NCI-H128 (cell line): ENCODE measurements around the gene LITAFD.
"Not testable (repeated sequence)": the region's sequence is repeated elsewhere in the genome, so short reads cannot be mapped to it uniquely, and the experiment has no call there.

Experiments used
- DNase-seq: peaks from one replicate; lab custom pipeline; 2025; ENCODE audit not compliant: unreplicated experiment; lab: John Stamatoyannopoulos, UW

LITAFD gene

GRCh38 chr16:8872071-8872470, 10.1 kb upstream of the LITAFD start:
- DNase-seq = no peak

GRCh38 chr16:8872967-8873865, 8.9 kb upstream of the LITAFD start:
- DNase-seq = no peak

GRCh38 chr16:8873866-8874195, 8.3 kb upstream of the LITAFD start:
- not testable (repeated sequence) for DNase-seq

DNA sequence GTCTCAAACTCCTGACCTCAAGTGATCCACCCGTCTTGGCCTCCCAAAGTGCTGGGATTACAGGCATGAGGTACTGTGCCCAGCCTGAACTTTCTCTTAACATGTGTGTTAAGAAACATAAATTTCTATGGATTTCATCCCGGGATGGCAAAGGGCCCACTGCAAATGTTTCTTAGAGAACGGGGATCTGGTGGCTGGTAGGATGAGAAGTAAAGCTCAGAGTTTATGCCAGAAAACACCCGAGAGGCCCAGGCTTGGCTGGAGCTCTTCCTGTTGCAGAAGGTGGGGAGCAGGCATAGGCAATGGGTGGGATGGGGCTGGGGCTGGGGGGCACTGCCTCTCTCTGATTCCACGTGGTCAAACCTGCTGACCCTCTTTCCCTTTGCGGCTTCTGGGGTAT, 7.8 kb upstream of the LITAFD start:
- no peak for DNase-seq

DNA sequence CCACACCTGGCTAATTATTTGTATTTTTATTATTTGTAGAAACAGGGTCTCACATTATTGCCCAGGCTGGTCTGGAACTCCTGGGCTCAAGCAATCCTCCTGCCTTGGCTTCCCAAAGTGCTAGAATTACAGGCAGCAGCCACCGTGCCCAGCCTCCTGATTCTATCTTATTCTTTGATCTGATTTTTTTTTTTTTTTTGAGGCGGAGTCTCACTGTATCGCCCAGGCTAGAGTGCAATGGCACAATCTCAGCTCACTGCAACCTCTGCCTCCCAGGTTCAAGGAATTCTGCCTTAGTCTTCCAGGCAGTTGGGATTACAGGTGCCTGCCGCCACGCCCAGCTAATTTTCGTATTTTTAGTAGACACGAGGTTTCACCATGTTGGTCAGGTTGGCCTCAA, 6.8 kb upstream of the LITAFD start:
- not testable (repeated sequence) for DNase-seq

- DNase-seq = no peak
Measured at GRCh38 chr16:8877894-8878522, 4.1 kb upstream of the LITAFD start.

GRCh38 chr16:8878523-8878911, 3.6 kb upstream of the LITAFD start:
- DNase-seq = no peak

DNA sequence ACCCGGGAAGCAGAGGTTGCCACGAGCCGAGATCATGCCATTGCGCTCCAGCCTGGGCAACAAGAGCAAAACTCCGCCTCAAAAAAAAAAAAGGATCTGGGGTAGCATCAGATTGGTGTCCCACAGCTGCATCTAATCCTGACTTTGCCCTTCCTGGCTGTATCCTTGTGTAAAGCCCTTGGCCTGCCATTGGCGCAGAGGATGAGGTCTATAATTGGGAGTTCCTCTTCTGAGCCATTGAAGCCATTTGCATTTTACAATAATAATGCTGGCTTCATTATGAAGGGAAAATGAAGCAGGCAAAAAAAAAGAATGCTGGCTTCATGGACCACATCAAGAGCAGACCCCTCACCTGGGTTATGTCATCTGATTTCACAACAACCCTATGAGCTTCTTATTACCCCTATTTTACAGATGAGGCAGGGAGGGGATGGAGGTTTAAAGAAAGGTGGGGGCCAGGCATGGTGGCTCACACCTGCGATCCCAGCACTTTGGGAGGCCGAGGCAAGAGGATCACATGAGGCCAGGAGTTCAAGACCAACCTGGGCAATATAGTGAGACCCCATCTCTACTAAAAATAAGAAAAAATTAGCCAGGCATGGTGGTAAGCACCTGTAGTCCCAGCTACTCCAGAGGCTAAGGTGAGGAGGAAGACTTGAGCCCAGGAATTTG, 1.2 kb upstream of the LITAFD start:
- no peak for DNase-seq

GRCh38 chr16:8882725-8883377, 700 bp downstream of the LITAFD start:
- no peak for DNase-seq

GRCh38 chr16:8885674-8886592, 3.8 kb downstream of the LITAFD start:
- no peak for DNase-seq

DNA sequence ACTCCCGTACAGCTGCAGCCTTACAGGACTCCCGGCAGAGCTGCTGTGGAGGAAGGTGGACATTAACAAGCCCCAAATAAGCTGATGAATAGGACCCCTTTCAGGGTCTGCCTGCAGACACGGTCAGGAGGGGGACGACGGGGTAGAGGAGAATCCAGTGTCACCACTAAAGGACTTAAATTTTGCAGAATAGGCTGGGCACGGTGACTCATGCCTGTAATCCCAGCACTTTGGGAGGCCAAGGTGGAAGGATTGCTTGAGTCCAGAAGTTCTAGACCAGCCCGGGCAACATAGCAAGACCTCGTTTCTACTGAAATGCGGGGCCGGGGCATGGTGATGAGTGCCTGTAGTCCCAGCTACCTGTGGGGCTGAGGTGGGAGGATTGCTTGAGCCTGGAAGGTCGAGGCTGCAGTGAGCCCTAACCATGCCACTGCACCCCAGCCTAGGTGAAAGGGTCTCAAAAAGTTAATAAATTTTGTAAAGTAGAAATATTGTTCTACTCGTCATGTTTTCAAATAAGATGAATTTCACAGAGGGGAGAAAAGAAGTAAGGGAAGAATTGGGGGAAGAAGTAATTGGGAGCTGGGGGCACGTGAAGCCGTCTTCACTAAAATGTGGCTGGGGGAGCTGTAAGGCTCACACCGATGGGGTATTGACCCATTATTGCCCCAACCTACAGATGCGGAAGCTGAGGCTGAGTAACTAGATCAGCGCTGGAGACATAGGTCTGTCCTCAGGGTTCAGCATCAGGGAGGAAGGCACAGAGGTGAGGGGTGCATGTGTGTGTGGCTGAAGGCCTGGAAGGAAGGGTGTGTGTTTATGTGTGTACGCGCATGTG, 4.7 kb downstream of the LITAFD start:
- DNase-seq = no peak

GRCh38 chr16:8887431-8887765, 5.2 kb downstream of the LITAFD start:
- DNase-seq = no peak

DNA sequence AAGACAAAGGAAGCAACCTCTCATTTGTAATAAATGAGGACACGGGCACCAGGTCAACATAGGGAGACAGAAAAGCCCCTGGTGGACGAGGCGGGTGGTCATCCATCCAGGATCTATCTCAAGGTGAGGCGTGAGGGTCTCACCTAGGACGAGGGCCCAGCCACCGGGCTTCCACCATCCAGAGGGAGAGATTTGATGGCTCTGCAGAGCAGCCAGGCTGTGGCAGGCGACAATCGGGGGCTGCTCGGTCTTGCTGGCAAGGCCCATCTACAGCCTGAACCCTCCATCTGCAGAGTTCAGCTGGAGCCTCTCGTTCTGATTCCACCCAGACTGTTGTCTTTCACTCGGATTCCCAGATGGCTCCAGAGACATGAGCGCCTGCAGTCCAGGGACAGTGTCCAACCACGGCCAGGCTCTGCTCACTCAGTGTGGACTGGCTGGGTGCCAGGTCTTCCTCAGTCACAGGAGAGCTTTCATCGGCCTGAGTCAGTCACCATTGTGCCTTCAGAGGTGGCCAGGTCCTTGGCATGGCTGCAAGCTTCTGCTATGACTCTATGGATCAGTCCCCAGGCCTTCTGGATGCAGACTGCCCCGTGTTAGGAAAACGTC, 5.9 kb downstream of the LITAFD start:
- DNase-seq = no peak

DNA sequence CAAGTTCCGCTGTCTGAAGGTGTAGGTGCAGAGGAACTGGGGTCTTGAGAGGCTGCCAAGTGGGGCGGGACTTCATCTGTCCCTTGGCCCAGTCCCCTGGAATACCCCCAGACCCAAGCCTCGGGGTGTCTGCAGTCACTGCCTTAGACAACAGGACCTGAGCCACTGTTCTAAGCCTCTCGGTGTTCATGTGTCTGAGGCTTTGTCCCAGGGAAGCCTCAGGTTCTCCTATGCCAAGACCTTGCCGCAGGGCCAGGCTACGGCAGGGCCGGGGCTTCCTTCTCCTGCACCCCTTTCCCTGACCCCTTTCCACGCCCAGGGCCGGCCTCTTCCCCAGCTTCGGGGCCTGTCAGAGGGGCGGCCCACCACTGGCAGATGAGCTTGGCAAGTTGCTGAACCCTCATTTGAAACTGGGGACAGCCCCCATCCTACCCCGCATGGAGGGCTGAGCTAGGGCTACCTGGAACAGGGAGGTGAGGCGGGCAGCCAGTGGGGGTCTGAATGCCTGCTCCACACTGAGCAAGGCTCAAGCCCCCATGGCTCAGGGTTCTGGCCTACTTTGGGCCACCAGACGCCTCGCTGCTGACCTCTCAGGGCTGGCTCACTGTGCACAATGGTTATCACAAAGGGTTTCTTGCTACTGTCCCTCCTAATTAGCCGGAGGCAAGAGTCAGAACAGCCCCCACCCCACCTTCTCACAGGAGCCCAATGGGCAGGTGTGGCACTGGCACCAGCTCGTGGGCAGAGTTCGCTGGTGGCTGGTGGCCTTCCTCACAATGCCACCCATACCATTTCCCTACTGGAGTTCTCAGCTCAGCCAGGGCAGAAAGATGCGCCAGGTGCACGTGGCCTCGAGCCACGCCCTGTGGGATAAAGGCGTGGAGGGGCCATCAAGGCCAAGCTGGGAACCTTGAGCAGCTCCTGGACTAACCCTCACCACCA, 7.1 kb downstream of the LITAFD start:
- no peak for DNase-seq

DNA sequence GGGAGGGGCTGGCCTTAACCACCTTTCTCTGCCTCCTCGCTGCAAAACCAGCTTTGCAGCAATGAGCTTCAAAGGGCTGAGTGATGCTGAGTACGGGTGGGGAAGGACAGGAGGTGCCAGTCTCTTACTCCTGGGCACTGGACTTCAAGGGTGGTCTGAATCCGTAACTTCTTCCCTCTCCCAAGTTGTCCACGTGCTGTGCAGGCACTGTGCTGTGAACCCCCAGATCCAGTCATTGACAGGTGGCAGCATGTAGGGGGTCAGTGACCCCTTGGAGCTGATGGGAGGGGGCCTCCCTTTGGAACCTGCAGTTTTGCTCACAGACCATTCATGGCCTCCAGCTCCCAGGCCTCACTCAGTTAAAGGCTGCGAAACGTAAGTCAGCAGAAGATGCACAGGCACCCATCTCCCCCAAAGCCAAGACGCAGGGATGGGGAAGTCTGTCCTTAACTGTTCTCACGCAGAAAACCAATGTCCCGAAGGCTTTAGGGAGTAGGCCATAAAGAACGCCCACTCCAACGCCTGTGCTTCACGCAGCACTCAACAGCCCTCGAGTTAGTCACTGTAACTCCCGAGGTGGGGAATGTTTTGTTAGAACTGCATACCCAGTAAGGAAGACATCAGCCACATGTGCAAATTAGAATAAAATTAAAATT, 7.9 kb downstream of the LITAFD start:
- no peak for DNase-seq

- DNase-seq = no peak
Measured at GRCh38 chr16:8890549-8890921, 8.4 kb downstream of the LITAFD start.

- DNase-seq = no peak
Measured at GRCh38 chr16:8892101-8892575, 10.0 kb downstream of the LITAFD start.

DNA sequence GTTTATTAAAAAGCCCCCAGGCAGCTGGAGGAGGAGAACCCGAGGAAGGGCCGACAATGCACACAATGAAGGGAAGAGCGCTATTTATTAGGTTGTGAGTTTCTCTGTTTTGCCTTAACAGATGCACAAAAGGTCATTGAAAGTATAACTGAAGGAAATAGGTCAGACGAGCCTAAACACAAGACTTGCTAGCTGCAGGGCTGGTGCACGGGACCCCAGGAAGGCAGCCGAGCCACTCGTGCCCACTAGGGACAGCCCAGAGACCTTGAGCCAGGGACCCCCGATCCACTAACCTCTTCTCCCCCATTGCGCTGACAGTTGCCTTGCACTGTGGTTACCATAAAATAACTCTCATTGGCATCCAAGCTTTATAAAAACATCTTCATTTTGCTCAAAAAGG, 11.3 kb downstream of the LITAFD start:
- no peak for DNase-seq
